A673 (cell line): ENCODE results near the gene FAM227A.

Experiments
- CTCF ChIP-seq: fragments of 300-800, 200-600 bp; sonication (generic); conservative IDR thresholded peaks from 2 replicates; pipeline ENCODE4 v1.5.1; 2017; ENCODE audit warnings: low read depth, mild to moderate bottlenecking, antibody characterized with exemption, low read length, moderate library complexity, mixed read lengths
- EZH2 ChIP-seq: fragments of 200-600 bp; sonication (generic); IDR thresholded peaks from 2 replicates; pipeline ENCODE4 v1.6.1; 2017; ENCODE audit warnings: borderline replicate concordance, low read depth, mild to moderate bottlenecking, mixed read lengths, antibody characterized with exemption, low read length; ENCODE audit not compliant: poor library complexity, severe bottlenecking

- TF ChIP-seq CTCF (no peak), EZH2 (no peak)
These were observed 17.5 kb downstream of the FAM227A start for GRCh38 chr22:38638728-38639127.
